Activated CD4-positive, alpha-beta T cell treated with anti-CD3 and anti-CD28 coated beads, Interleukin-2, amount 10 ng/mL, durations not matched to agents 24 days and 14 days (primary cell): ENCODE results near the gene MX1. TPM values are rescaled to one million over a fixed set of nuclear protein-coding genes. Genes with fewer than 3 reads are reported as not detected.

ENCODE experiments used
- DNase-seq: peaks from one replicate; pipeline ENCODE4 v3.0.0; 2022
- H3K27ac Mint-ChIP-seq: one replicate; pipeline ENCODE4 v1.8.0; 2022; ENCODE audit warnings: mild to moderate bottlenecking, mixed read lengths
- H3K27me3 Mint-ChIP-seq: one replicate; pipeline ENCODE4 v1.8.0; 2022; ENCODE audit warnings: mixed read lengths
- H3K36me3 Mint-ChIP-seq: one replicate; pipeline ENCODE4 v1.8.0; 2022; ENCODE audit warnings: low read depth, mild to moderate bottlenecking, mixed read lengths
- H3K4me1 Mint-ChIP-seq: one replicate; pipeline ENCODE4 v1.8.0; 2021; ENCODE audit warnings: mixed read lengths
- H3K4me3 Mint-ChIP-seq: one replicate; pipeline ENCODE4 v1.8.0; 2022; ENCODE audit warnings: mild to moderate bottlenecking, moderate library complexity, mixed read lengths
- H3K9me3 Mint-ChIP-seq: one replicate; pipeline ENCODE4 v1.8.0; 2021; ENCODE audit warnings: mixed read lengths
- intact Hi-C: fragments of 100-400 bp; cut with micrococcal nuclease; formaldehyde crosslinking; loops from one replicate; pipeline ENCODE4 v1.15.1; 2023
- total RNA-seq: library from RNA; stranded (reverse); gene quantifications from 2 replicates; pipeline ENCODE4 v1.2.3, GENCODE V29; 2022

MX1 gene
- total RNA-seq, 1 donor from 2014 or later: 88.8 TPM

DNA sequence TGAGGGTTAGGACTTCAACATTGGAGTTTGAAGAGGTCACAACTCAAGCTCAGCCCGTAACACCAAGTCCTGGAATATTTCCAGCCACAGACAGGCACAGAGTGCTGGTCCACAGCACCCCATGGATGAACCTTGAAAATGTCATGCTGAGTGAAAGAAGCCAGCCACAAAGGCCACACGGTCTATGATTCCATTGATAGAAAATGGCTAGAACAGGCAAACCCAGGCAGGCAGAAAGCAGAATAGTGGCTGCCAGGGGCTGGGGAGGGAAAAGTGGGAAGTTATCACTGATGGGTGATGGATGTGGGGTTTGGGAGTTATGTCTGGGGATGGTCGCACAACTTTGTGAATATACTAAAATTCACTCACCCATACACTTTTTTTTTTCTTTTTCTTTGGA is 21.3 kb downstream of the MX1 start:
- Mint-ChIP-seq H3K4me3 (no peak overlapping the region), H3K27me3 (no peaks in the 10 kb centered on the region), H3K9me3 (no peaks in the 10 kb centered on the region), H3K36me3 (peaks cover 84% of the 10 kb centered on the region), H3K27ac (peak overlapping the region; percentile 64), H3K4me1 (peaks cover 15% of the 10 kb centered on the region)
- intact Hi-C loops: no loop called here
- no peak for DNase-seq

DNA sequence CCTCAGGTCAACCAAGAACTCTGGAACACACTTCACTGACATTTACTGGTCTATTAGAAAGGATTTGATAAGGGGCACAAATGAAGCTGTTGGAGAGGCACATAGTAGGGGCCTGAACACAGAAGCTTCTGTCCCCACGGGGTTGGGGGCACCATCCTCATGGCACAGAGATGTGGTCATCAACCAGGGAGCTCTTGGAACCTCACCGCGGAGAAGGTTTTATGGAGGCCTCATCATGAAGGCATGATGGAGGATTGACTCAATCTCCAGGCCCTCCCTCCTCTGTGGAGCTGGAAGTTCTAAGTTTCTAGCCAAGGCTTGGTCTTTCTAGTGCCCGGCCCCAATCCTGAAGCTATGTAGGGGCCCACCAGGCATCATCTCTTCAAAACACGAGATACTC is 23.6 kb downstream of the MX1 start:
- no peak overlapping the region for H3K4me3 Mint-ChIP-seq
- intact Hi-C loops: no loop called here
- H3K36me3 Mint-ChIP-seq: peaks cover 88% of the 10 kb centered on the region
- no peak overlapping the region for H3K27ac Mint-ChIP-seq
- no peaks in the 10 kb centered on the region for H3K9me3 Mint-ChIP-seq
- H3K4me1 Mint-ChIP-seq: peaks cover 17% of the 10 kb centered on the region
- DNase-seq: no peak
- no peaks in the 10 kb centered on the region for H3K27me3 Mint-ChIP-seq

DNA sequence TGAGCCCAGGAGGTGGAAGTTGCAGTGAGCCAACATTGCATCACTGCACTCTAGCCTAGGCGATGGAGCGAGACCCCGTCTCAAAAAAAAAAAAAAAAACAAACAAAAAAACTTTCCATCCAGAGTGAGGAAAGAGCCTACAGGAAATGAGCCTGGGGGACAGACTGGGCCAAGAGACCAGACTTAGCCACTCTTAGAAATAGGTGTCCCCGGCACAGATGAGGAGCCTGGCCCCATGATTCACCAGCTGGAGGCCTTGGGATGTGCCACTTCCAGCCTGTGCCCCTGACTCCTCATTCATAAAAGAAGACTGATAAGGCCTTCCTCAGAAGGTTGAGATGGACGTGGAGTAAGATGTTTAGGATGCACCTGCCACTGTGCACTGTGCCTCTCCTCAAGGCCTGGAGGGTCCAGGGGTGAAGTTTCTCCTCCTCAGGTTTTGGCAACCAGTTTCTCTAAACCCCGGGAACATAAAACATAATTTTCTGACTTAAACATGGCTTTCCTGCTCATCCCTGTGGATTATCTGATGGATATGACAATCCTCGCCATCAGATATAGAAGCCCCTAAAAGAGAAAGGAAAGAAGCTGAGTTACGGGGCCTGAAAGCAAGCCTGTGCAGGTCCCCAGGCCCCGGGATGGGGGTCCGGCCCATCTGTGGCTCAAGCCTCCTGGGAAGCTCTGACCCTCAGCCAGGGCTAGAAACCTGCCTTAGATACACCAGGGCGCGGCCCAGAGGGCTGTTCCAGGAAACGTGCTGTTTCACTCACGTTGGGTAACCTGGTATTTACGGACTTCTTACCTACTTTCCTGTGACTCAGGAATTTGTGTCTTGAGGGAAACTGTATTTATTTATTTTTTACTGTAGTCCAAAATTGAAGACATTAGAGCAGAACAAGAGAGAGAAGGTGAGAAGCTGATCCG is 26.0 kb downstream of the MX1 start:
- H3K36me3 Mint-ChIP-seq: peaks cover 84% of the 10 kb centered on the region

DNA sequence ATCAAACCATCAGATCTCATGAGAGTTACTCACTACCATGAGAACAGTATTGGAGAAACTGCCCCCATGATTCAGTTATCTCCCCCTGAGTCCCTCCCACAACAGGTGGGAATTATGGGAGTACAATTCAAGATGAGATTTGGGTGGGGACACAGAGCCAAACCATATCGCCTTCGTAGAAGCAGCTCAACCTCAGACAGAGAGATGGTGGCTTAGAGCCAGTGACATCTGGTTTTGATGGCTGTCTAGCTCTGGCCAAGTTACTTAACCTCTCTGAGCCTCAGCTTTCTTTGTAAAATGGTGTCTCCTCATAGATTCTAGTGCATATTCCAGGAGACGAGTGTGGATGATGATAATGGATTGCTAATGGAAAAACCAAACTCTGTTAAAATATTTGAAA is 27.2 kb downstream of the MX1 start:
- intact Hi-C loops: no loop called here
- Mint-ChIP-seq H3K27me3 (no peaks in the 10 kb centered on the region), H3K4me1 (peaks cover 19% of the 10 kb centered on the region), H3K4me3 (no peak overlapping the region), H3K27ac (peak overlapping the region; percentile 64), H3K36me3 (peaks cover 85% of the 10 kb centered on the region), H3K9me3 (no peaks in the 10 kb centered on the region)
- DNase-seq: no peak

More for the DNA sequence above, 26.0 kb downstream of the MX1 start:
- Mint-ChIP-seq H3K27me3 (no peaks in the 10 kb centered on the region), H3K9me3 (no peaks in the 10 kb centered on the region), H3K4me3 (no peak overlapping the region), H3K4me1 (peaks cover 21% of the 10 kb centered on the region), H3K27ac (no peak overlapping the region)
- DNase-seq: no peak
- intact Hi-C loops: no loop called here

DNA sequence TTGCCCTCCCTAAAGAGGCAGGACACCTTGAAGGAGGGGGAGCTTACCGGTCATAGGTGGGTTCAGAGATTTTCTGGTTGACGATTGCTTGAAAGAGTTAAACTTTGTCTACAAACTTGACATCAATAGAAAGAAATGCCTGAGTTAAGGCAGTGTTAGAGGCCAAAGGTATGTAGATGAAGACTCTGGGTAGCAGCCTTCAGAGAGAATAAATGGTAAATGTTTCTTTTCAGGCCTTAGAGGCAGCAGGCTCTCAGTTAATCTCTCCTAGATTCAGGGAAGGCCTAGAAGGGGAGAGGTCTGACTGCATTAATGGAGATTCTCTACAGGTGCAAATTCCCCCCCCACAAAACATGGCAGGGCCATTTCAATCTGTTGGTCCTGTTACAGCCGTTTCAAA is 27.7 kb downstream of the MX1 start:
- no peak overlapping the region for H3K4me3 Mint-ChIP-seq
- no peaks in the 10 kb centered on the region for H3K9me3 Mint-ChIP-seq
- peaks cover 19% of the 10 kb centered on the region for H3K4me1 Mint-ChIP-seq
- peak overlapping the region; percentile 64 for H3K27ac Mint-ChIP-seq
- no peak for DNase-seq
- intact Hi-C loops: no loop called here
- no peaks in the 10 kb centered on the region for H3K27me3 Mint-ChIP-seq
- H3K36me3 Mint-ChIP-seq: peaks cover 84% of the 10 kb centered on the region

DNA sequence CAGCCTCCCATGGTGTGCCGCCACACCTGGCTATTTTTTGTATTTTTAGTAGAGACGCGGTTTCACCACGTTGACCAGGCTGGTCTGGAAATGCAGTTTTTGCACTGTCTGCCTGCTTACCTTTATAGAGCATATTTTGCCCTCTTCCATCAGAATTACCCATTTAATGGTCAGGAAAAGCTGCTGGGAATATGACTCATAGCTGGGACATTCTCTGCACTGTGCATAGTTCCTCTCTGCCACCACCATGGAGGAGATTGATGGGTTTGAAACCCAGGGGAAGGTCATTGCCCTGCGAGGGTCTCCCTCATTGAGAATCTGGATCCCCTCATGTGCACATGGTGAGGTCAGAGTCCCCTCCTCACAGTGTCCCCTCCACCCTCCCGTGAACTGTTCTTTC is 32.1 kb downstream of the MX1 start:
- intact Hi-C loops: no loop called here
- Mint-ChIP-seq H3K9me3 (no peaks in the 10 kb centered on the region), H3K27ac (no peak overlapping the region), H3K4me3 (no peak overlapping the region), H3K27me3 (no peaks in the 10 kb centered on the region), H3K4me1 (peaks cover 14% of the 10 kb centered on the region), H3K36me3 (peaks cover 78% of the 10 kb centered on the region)
- DNase-seq: no peak

DNA sequence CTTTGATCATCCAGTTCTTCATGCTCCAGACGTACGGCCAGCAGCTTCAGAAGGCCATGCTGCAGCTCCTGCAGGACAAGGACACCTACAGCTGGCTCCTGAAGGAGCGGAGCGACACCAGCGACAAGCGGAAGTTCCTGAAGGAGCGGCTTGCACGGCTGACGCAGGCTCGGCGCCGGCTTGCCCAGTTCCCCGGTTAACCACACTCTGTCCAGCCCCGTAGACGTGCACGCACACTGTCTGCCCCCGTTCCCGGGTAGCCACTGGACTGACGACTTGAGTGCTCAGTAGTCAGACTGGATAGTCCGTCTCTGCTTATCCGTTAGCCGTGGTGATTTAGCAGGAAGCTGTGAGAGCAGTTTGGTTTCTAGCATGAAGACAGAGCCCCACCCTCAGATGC is 32.5 kb downstream of the MX1 start:
- intact Hi-C loops: no loop called here
- Mint-ChIP-seq H3K27me3 (no peaks in the 10 kb centered on the region), H3K4me3 (no peak overlapping the region), H3K4me1 (peaks cover 10% of the 10 kb centered on the region), H3K9me3 (no peaks in the 10 kb centered on the region), H3K27ac (no peak overlapping the region), H3K36me3 (peaks cover 77% of the 10 kb centered on the region)
- no peak for DNase-seq

DNA sequence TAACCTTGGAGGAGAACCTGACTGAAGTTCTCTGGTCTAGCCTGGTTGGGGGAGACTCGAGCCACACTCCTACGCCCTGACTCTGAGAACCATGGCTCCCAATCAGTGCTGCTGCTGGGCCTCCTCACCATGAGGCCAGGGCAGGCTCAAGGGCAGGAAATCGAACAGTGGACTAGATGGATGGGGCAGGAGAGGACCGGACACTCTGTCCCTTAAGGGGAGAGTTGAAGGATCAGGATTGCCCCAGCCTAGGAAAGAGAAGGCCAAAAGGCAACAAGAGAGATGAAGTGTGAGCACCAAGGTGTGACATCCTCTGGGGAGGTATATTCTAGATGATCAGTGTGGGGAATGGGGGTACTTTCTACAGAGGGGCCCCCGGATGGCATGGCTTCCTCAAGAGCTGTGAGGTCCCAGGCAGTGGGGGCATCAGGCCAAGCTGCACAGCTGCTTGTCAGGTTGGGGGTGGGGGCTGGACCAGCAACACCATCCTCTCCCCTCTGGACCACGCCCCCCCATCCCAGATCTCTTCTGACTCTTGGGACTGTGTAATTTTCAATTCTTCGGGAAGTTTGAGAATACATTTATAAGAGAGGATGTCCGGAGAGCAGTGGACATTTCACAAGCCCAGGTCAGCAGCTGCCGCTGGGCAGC is 34.0 kb downstream of the MX1 start:
- no peak for DNase-seq
- no peak overlapping the region for H3K4me3 Mint-ChIP-seq
- no peaks in the 10 kb centered on the region for H3K9me3 Mint-ChIP-seq
- peak overlapping the region; percentile 26 for H3K27ac Mint-ChIP-seq
- intact Hi-C loops: loop anchor here (1.0 kb wide), 1 partner anchor 177 kb away; no protein-coding TSS in a partner anchor
- peaks cover 10% of the 10 kb centered on the region for H3K4me1 Mint-ChIP-seq
- peaks cover 73% of the 10 kb centered on the region for H3K36me3 Mint-ChIP-seq
- H3K27me3 Mint-ChIP-seq: no peaks in the 10 kb centered on the region

DNA sequence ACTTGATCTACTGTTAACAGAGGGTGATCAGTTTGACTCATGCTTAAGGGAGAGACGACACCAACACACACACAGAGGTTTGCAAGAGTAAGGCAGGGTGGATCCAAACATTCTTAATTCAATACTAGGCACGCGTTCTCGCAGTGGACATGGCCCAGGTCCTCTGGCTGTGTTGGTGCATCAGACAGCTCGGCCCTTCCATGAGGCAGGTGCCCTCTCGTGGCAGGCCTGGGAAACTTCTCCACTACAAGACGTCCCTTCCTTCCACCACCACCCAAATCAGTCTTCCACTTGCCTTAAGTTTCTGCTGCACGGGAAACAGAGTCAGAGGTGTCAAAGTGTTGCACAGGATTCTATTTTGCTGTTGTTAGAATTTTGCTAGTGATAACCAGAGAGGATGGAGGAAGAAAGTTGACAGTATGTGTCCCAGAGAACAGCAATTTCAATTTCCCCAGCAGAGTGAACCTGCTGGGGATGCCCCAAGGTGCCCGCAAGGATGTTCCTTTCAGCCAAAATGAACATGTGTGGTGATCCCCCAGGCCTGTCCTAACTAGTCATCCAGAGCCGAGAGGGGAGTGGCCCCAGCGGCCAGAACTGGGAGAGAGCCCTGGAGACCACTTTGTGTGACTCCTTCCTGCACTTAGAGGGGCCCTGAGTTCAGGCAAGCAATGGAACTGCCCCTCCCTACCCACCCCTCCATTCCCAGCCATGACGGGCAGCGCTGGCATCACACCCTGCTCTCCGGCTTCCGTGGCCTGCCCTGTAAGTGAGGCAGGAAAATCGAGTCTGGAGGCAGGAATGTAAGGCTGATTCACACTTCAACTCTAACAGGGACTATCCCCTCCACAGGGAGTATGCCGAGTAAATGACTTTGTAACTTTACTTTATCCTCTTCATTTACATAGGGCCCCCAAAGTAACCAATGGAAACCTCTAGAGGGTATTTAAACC is 34.8 kb downstream of the MX1 start:
- Mint-ChIP-seq H3K27ac (no peak overlapping the region), H3K4me1 (peaks cover 5% of the 10 kb centered on the region), H3K4me3 (no peak overlapping the region), H3K27me3 (no peaks in the 10 kb centered on the region), H3K9me3 (no peaks in the 10 kb centered on the region), H3K36me3 (peaks cover 66% of the 10 kb centered on the region)
- intact Hi-C loops: loop anchor here (1.0 kb wide), 1 partner anchor 178 kb away; no protein-coding TSS in a partner anchor
- DNase-seq: peak; percentile 83

DNA sequence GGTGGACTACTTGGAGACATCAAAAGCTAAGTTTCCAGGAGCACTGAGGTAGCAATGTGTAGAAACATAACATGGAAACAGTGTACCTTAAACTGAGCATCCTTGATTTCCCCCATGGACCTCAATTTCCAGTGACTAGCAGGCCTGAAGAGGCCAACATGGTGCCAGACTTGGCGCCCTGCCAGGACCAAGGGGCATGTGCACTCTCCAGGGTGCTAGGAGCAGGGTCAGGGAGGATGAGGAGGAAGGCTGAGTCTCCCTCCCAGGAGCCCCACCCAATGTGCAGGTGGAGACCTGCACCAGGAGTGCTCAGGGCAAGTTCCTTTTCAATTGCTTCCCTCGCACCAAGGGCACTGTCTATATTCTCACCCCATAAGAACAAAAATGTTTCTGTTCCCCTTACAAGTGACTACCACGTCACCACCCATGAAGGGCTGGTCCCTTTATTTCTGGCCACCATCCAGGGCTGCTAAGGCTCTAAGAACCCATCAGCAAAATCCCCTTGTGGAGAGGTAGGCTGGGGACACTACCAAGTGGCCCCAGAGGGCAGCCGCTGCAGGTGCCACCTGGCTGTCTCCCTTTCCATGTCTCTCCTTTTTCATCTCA is 39.2 kb downstream of the MX1 start:
- DNase-seq: no peak
- Mint-ChIP-seq H3K9me3 (no peaks in the 10 kb centered on the region), H3K4me3 (no peak overlapping the region), H3K36me3 (peaks cover 26% of the 10 kb centered on the region), H3K4me1 (peaks cover 8% of the 10 kb centered on the region), H3K27ac (no peak overlapping the region), H3K27me3 (peaks cover 11% of the 10 kb centered on the region)
- intact Hi-C loops: no loop called here

DNA sequence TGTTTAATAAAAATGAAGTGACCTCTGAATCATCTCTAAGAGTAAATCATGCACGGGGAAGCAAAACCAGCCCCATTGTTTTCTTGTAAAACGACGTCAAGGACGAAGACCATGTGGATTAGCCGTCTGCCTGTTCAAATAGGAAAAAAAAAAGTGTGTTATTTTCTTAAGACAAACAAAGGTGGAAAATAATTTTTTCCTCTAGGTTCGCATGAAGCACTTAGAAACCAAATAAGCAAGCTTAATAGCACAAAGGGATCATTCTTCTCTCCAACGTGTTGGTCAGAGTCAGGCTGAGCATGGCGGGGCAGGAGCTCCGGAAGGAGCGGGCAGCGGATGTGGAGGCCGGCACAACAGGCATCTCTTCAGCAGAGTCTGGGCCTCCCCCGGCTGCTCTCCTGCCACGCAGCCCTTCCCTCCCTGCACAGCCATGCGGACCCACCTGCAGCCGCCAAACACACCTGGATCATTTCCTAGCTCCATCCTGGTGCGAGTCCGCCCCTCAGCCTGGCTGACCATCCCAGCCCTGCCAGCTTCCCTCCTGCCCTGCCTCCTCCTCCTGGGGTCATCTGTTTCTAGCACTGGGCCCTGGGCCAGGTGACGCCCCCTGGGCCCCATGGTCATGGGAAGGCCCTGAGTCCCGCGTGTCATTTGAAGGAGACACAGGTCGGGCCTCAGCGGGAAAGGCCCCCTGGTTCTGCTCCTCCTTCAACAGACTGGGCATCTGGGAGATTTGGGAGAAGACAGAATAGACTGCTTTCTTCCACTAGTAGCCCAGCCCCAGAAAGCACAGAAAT is 40.2 kb downstream of the MX1 start:
- Mint-ChIP-seq H3K27me3 (peaks cover 13% of the 10 kb centered on the region), H3K9me3 (no peaks in the 10 kb centered on the region), H3K36me3 (peaks cover 20% of the 10 kb centered on the region), H3K4me1 (peaks cover 5% of the 10 kb centered on the region), H3K4me3 (no peak overlapping the region), H3K27ac (no peak overlapping the region)
- intact Hi-C loops: no loop called here
- no peak for DNase-seq

DNA sequence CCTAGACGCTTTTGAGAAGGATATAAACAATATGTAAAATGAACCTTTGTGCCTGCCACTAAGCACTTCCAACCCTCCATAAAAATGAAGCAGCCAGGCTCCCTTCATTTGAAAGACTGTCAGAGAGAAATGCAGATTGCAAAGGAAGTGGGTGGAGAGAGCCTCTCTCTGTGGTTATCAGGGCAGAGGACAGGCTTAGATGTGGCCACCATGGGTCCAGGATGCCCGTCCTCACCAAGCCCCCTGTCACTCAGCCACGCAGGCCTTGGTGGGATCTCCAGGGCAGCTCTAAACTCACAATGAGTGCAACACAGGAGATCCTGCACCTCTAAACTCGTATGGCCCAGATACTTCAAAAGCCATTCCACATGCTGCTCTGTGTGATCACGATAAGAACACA is 44.0 kb downstream of the MX1 start:
- DNase-seq: no peak
- H3K27me3 Mint-ChIP-seq: peaks cover 13% of the 10 kb centered on the region
- no peak overlapping the region for H3K27ac Mint-ChIP-seq
- H3K9me3 Mint-ChIP-seq: no peaks in the 10 kb centered on the region
- intact Hi-C loops: no loop called here
- H3K4me3 Mint-ChIP-seq: no peak overlapping the region
- peaks cover 5% of the 10 kb centered on the region for H3K4me1 Mint-ChIP-seq
- no peaks in the 10 kb centered on the region for H3K36me3 Mint-ChIP-seq
